ENCODE data around the gene ISCA2.

ISCA2 gene

GRCh38 chr14:74483321-74483720, 10.2 kb upstream of the ISCA2 start:
- no peak for DNase-seq

GRCh38 chr14:74486164-74486563, 7.4 kb upstream of the ISCA2 start:
- DNase-seq (no peak), ATAC-seq (no peak)

More at GRCh38 chr14:74483321-74483720, 10.2 kb upstream of the ISCA2 start:
- ATAC-seq: no peak

GRCh38 chr14:74488786-74489397, 4.7 kb upstream of the ISCA2 start:
- no peak for DNase-seq
- ATAC-seq: no peak

GRCh38 chr14:74490486-74490885, 3.1 kb upstream of the ISCA2 start:
- no peak for ATAC-seq
- no peak for DNase-seq

- ATAC-seq (no peak), DNase-seq (no peak)
Measured at GRCh38 chr14:74491956-74492775, 1.4 kb upstream of the ISCA2 start.

- DNase-seq (no peak), ATAC-seq (no peak)
Measured at GRCh38 chr14:74492776-74493342, 706 bp upstream of the ISCA2 start, which contains the start of gene NPC2. Gene NPC2 (minus strand): TSS chr14:74493305. CDS start chr14:74493274, 31 bp downstream.

- DNase-seq (no peak), ATAC-seq (no peak)
Measured at GRCh38 chr14:74495356-74495755, 1.8 kb downstream of the ISCA2 start.

GRCh38 chr14:74500417-74501134, 7.0 kb downstream of the ISCA2 start:
- no peak for ATAC-seq
- DNase-seq: no peak

GRCh38 chr14:74501135-74501614, 7.6 kb downstream of the ISCA2 start:
- no peak for ATAC-seq
- no peak for DNase-seq

GRCh38 chr14:74501691-74502090, 8.1 kb downstream of the ISCA2 start:
- ATAC-seq (no peak), DNase-seq (no peak)

GRCh38 chr14:74502236-74503019, 8.9 kb downstream of the ISCA2 start:
- no peak for ATAC-seq
- no peak for DNase-seq

GRCh38 chr14:74503291-74503937, 9.8 kb downstream of the ISCA2 start:
- DNase-seq: no peak
- ATAC-seq: no peak

- no peak for ATAC-seq
- no peak for DNase-seq
Measured at GRCh38 chr14:74503938-74504335, 10.4 kb downstream of the ISCA2 start.

GRCh38 chr14:74504412-74504811, 10.8 kb downstream of the ISCA2 start:
- ATAC-seq (no peak), DNase-seq (no peak)

- no peak for ATAC-seq
- DNase-seq: no peak
Measured at GRCh38 chr14:74504874-74505720, 11.5 kb downstream of the ISCA2 start.

GRCh38 chr14:74505831-74506230, 12.3 kb downstream of the ISCA2 start:
- DNase-seq (no peak), ATAC-seq (no peak)

- DNase-seq (no peak), ATAC-seq (no peak)
Measured at GRCh38 chr14:74506411-74506851, 12.9 kb downstream of the ISCA2 start.

- DNase-seq (no peak), ATAC-seq (no peak)
Measured at GRCh38 chr14:74507085-74507484, 13.5 kb downstream of the ISCA2 start.

- no peak for DNase-seq
Measured at GRCh38 chr14:74507840-74508239, 14.3 kb downstream of the ISCA2 start.

GRCh38 chr14:74508292-74508731, 14.7 kb downstream of the ISCA2 start:
- ATAC-seq: no peak
- no peak for DNase-seq

More at GRCh38 chr14:74507840-74508239, 14.3 kb downstream of the ISCA2 start:
- ATAC-seq: no peak

Data from stimulated activated naive CD8-positive, alpha-beta T cell treated with anti-CD3 and anti-CD28 coated beads, Interleukin-15, Interleukin-2, amounts not matched to agents 100 U/mL and 50 U/mL, for 24 hours (primary cell).